Parathyroid adenoma (tissue), 2 donors: ENCODE results near the gene PHYHIPL.

Source experiments
- H2AFZ ChIP-seq: fragments of 300-600 bp; sonication (generic); one replicate; pipeline ENCODE4 v1.7.0; 2017; ENCODE audit warnings: antibody characterized with exemption, mild to moderate bottlenecking
- H3K27ac ChIP-seq: fragments of 300-600 bp; sonication (generic); one replicate; pipeline ENCODE4 v1.7.0; 2017
- H3K27me3 ChIP-seq: fragments of 300-600 bp; sonication (generic); one replicate; pipeline ENCODE4 v1.7.0; 2017; ENCODE audit warnings: low read length; ENCODE audit not compliant: control insufficient read depth, insufficient read depth
- H3K36me3 ChIP-seq: fragments of 300-600 bp; sonication (generic); one replicate; pipeline ENCODE4 v1.7.0; 2017; ENCODE audit warnings: low read length; ENCODE audit not compliant: control insufficient read depth, insufficient read depth
- H3K4me1 ChIP-seq: fragments of 300-600 bp; sonication (generic); one replicate; pipeline ENCODE4 v1.7.0; 2017; ENCODE audit warnings: control low read depth
- H3K4me2 ChIP-seq: fragments of 300-600 bp; sonication (generic); one replicate; pipeline ENCODE4 v1.7.0; 2017; ENCODE audit warnings: low read length
- H3K4me3 ChIP-seq: fragments of 300-600 bp; sonication (generic); one replicate; pipeline ENCODE4 v1.7.0; 2017; ENCODE audit warnings: low read depth, low read length
- H3K79me2 ChIP-seq: fragments of 300-600 bp; sonication (generic); one replicate; pipeline ENCODE4 v1.7.0; 2017; ENCODE audit warnings: control low read depth
- H3K9ac ChIP-seq: fragments of 300-600 bp; sonication (generic); one replicate; pipeline ENCODE4 v1.7.0; 2017; ENCODE audit warnings: mild to moderate bottlenecking
- H3K9me3 ChIP-seq: fragments of 300-600 bp; sonication (generic); one replicate; pipeline ENCODE4 v1.7.0; 2017; ENCODE audit warnings: low read length; ENCODE audit not compliant: control insufficient read depth
- CTCF ChIP-seq: fragments of 300-600 bp; sonication (generic); IDR thresholded peaks from one replicate; pipeline ENCODE4 v1.7.0; 2017; ENCODE audit warnings: antibody characterized with exemption, mild to moderate bottlenecking
- donor health status: primary hyperparathyroidism.

PHYHIPL gene

GRCh38 chr10:59255463-59255862 lies 79.0 kb downstream of the PHYHIPL start:
- Histone ChIP-seq H3K79me2 (no peaks in the 10 kb centered on the region), H3K27me3 (no peaks in the 10 kb centered on the region), H2AFZ (no peak overlapping the region), H3K4me1 (no peaks in the 10 kb centered on the region), H3K36me3 (no peaks in the 10 kb centered on the region), H3K27ac (no peak overlapping the region), H3K4me3 (no peak overlapping the region), H3K4me2 (no peak overlapping the region), H3K9me3 (no peaks in the 10 kb centered on the region), H3K9ac (no peak overlapping the region)
- no peak for TF ChIP-seq CTCF

GRCh38 chr10:59257224-59257623 lies 80.8 kb downstream of the PHYHIPL start:
- Histone ChIP-seq H3K9ac (no peak overlapping the region), H3K27me3 (no peaks in the 10 kb centered on the region), H3K4me3 (no peak overlapping the region), H3K4me2 (no peak overlapping the region), H3K9me3 (no peaks in the 10 kb centered on the region), H3K4me1 (no peaks in the 10 kb centered on the region), H3K27ac (no peak overlapping the region), H3K36me3 (no peaks in the 10 kb centered on the region), H2AFZ (no peak overlapping the region), H3K79me2 (no peaks in the 10 kb centered on the region)
- TF ChIP-seq CTCF = no peak

GRCh38 chr10:59258890-59259289 lies 82.4 kb downstream of the PHYHIPL start:
- H3K4me1 ChIP-seq = no peaks in the 10 kb centered on the region
- H3K4me3 ChIP-seq = no peak overlapping the region
- H3K27ac ChIP-seq = no peak overlapping the region
- no peaks in the 10 kb centered on the region for H3K27me3 ChIP-seq
- no peaks in the 10 kb centered on the region for H3K79me2 ChIP-seq
- no peak overlapping the region for H2AFZ ChIP-seq
- no peak for TF ChIP-seq CTCF
- no peaks in the 10 kb centered on the region for H3K36me3 ChIP-seq
- H3K4me2 ChIP-seq = no peak overlapping the region
- no peak overlapping the region for H3K9ac ChIP-seq
- no peaks in the 10 kb centered on the region for H3K9me3 ChIP-seq

DNA sequence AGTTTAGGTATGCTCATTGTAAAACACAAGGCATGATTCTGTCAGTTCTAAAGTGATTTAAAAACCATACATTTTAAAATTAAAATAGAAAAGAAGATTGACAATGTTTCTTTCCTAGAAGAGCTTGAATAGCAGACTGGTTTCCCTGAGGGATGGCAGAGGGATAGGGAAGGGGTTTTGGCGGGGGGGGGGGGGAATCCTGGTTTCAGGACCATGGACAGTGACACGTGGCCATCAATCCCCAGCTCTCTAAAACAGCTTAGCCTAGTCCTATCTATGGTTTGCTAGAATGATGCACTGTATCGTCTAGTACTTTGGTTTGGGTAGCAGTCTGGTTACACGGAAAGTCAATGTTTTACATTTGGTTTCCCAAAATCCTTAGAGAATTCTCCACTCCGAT lies 88.7 kb downstream of the PHYHIPL start:
- Histone ChIP-seq H3K9me3 (no peaks in the 10 kb centered on the region), H3K79me2 (no peaks in the 10 kb centered on the region), H3K27ac (no peak overlapping the region), H3K4me3 (no peak overlapping the region), H3K27me3 (no peaks in the 10 kb centered on the region), H3K36me3 (no peaks in the 10 kb centered on the region), H2AFZ (no peak overlapping the region), H3K4me2 (no peak overlapping the region), H3K4me1 (no peaks in the 10 kb centered on the region), H3K9ac (no peak overlapping the region)
- TF ChIP-seq CTCF = no peak

- H3K4me3 ChIP-seq = no peak overlapping the region
- no peaks in the 10 kb centered on the region for H3K9me3 ChIP-seq
- H3K79me2 ChIP-seq = no peaks in the 10 kb centered on the region
- no peaks in the 10 kb centered on the region for H3K4me1 ChIP-seq
- no peak overlapping the region for H3K9ac ChIP-seq
- no peak overlapping the region for H3K27ac ChIP-seq
- no peak overlapping the region for H3K4me2 ChIP-seq
- TF ChIP-seq CTCF = no peak
- H2AFZ ChIP-seq = no peak overlapping the region
- H3K36me3 ChIP-seq = no peaks in the 10 kb centered on the region
- H3K27me3 ChIP-seq = no peaks in the 10 kb centered on the region
These were observed 89.9 kb downstream of the PHYHIPL start for GRCh38 chr10:59266321-59266720.
